WTC11 (cell line): ENCODE measurements around the gene LGALS13.

Source experiments
- CBFB ChIP-seq: sonication (generic); formaldehyde crosslinking; IDR thresholded peaks from 2 replicates; pipeline ENCODE4 v1.8.1; 2022; ENCODE audit warnings: mild to moderate bottlenecking, low read depth, missing genetic modification reagents
- CTCF ChIP-seq: fragments of 200-600 bp; IDR thresholded peaks from 2 replicates; pipeline ENCODE4 v1.8.0; 2022; ENCODE audit warnings: antibody characterized with exemption
- PRRX2 ChIP-seq: fragments of 250-450 bp; sonication (Bioruptor Pico); IDR thresholded peaks from 2 replicates; pipeline ENCODE4 v1.8.0; 2021; ENCODE audit warnings: mild to moderate bottlenecking

GRCh38 chr19:39590265-39590664 is 12.1 kb upstream of the LGALS13 start:
- TF ChIP-seq PRRX2 (CRISPR knock-in tag) (no peak), CTCF (no peak), CBFB (CRISPR knock-in tag) (no peak)
